Prostate gland (tissue), 2 donors: Measurements from ENCODE around the gene DIPK1A.

ENCODE experiments used
- CTCF ChIP-seq, 4 experiments: fragments of 200-600 bp in 2 of 4; fragments of 450-650 bp in 2 of 4; sonication (generic) in 2 of 4; IDR thresholded peaks; 1 replicate in 3 of 4; 2 replicates in 1 of 4; pipeline ENCODE4 v1.5.1; 2016 to 2019; ENCODE audit warnings: antibody characterized with exemption in 4 of 4, mild to moderate bottlenecking in 2 of 4, moderate library complexity in 2 of 4
- POLR2A ChIP-seq: fragments of 450-650 bp; IDR thresholded peaks from one replicate; pipeline ENCODE4 v1.6.1; 2016; ENCODE audit warnings: antibody characterized with exemption, mild to moderate bottlenecking
- POLR2AphosphoS5 ChIP-seq: sonication (generic); formaldehyde crosslinking; IDR thresholded peaks from one replicate; pipeline ENCODE4 v1.6.1; 2017; ENCODE audit warnings: antibody characterized with exemption

- no peak for TF ChIP-seq POLR2A
- TF ChIP-seq CTCF (IDR thresholded peaks at IDR 0.05) = no peak
- no peak for TF ChIP-seq POLR2AphosphoS5
These were observed 16.1 kb downstream of the DIPK1A start for GRCh38 chr1:92944901-92945747.
